HEK293 (cell line): ENCODE data around the gene METAP1.

Experiments
- CTCF ChIA-PET: fragments of 350-600 bp; formaldehyde crosslinking; extraction: SDS; loops from one replicate; lab custom pipeline; 2021; ENCODE audit warnings: antibody characterized with exemption; lab: Yijun Ruan, JAX
- POLR2A ChIA-PET: fragments of 300-600 bp; formaldehyde crosslinking; extraction: SDS; loops from one replicate; lab custom pipeline; 2020; ENCODE audit warnings: antibody characterized with exemption, inconsistent platforms; lab: Yijun Ruan, JAX
- H3K27ac ChIP-seq: fragments of 200-500 bp; sonication (Bioruptor generic); 2 replicates; pipeline ENCODE4 v1.5.1; 2014; ENCODE audit warnings: low read depth, low read length, control low read depth, inconsistent platforms; ENCODE audit errors: extremely low read depth
- H3K36me3 ChIP-seq, 2 experiments: fragments of 200-500 bp in 1 of 2; sonication (Bioruptor generic) in 1 of 2; 1 replicate in 1 of 2; 2 replicates in 1 of 2; pipeline ENCODE4 v1.5.1; 2014 to 2017; ENCODE audit warnings: inconsistent platforms in 2 of 2, low read length in 2 of 2; ENCODE audit not compliant: control insufficient read depth in 2 of 2, insufficient read depth in 1 of 2
- H3K4me1 ChIP-seq: fragments of 200-500 bp; sonication (Bioruptor generic); 2 replicates; pipeline ENCODE4 v1.5.1; 2014; ENCODE audit warnings: mild to moderate bottlenecking, low read length, inconsistent platforms; ENCODE audit not compliant: control insufficient read depth, insufficient read depth
- H3K4me3 ChIP-seq: 2 replicates; pipeline ENCODE4 v1.5.1; 2011; ENCODE audit warnings: low read depth, mild to moderate bottlenecking, control low read depth, low read length, moderate library complexity
- H3K9me3 ChIP-seq: fragments of 200-500 bp; sonication (Bioruptor generic); 2 replicates; pipeline ENCODE4 v1.5.1; 2014; ENCODE audit warnings: low read depth, low read length, inconsistent platforms; ENCODE audit not compliant: control insufficient read depth, insufficient read depth
- AEBP2 ChIP-seq: fragments of 450-650 bp; formaldehyde crosslinking; IDR thresholded peaks from 2 replicates; pipeline ENCODE4 v1.5.1; 2016; ENCODE audit warnings: missing biosample characterization, missing genetic modification characterization, borderline replicate concordance
- HOXC10 ChIP-seq: sonication (generic); formaldehyde crosslinking; IDR thresholded peaks from 2 replicates; pipeline ENCODE4 v1.8.1; 2023; ENCODE audit warnings: mild to moderate bottlenecking, missing genetic modification reagents
- YY1 ChIP-seq: fragments of 450-650 bp; formaldehyde crosslinking; IDR thresholded peaks from 2 replicates; pipeline ENCODE4 v1.5.1; 2018; ENCODE audit warnings: missing biosample characterization, missing genetic modification characterization
- ZFP69B ChIP-seq: fragments of 450-650 bp; formaldehyde crosslinking; IDR thresholded peaks from 2 replicates; pipeline ENCODE4 v1.5.1; 2016; ENCODE audit warnings: missing biosample characterization, missing genetic modification characterization
- ZNF10 ChIP-seq: fragments of 450-650 bp; formaldehyde crosslinking; IDR thresholded peaks from 2 replicates; pipeline ENCODE4 v1.5.1; 2017; ENCODE audit warnings: missing biosample characterization, missing genetic modification characterization
- ZNF175 ChIP-seq: fragments of 450-650 bp; formaldehyde crosslinking; IDR thresholded peaks from 2 replicates; pipeline ENCODE4 v1.5.1; 2016; ENCODE audit warnings: missing biosample characterization, missing genetic modification characterization
- ZNF19 ChIP-seq: fragments of 450-650 bp; formaldehyde crosslinking; IDR thresholded peaks from 2 replicates; pipeline ENCODE4; 2016; ENCODE audit warnings: missing biosample characterization, missing genetic modification characterization, low read depth
- ZNF433 ChIP-seq: fragments of 450-650 bp; formaldehyde crosslinking; IDR thresholded peaks from 2 replicates; pipeline ENCODE4 v1.5.1; 2016; ENCODE audit warnings: missing biosample characterization, missing genetic modification characterization, low read depth
- ZNF549 ChIP-seq: fragments of 450-650 bp; IDR thresholded peaks from 2 replicates; pipeline ENCODE4 v1.5.1; 2018; ENCODE audit warnings: missing biosample characterization, missing genetic modification characterization, mild to moderate bottlenecking, inconsistent platforms, moderate library complexity
- ZNF596 ChIP-seq: fragments of 450-650 bp; IDR thresholded peaks from 2 replicates; pipeline ENCODE4 v1.5.0; 2018; ENCODE audit warnings: missing biosample characterization, mild to moderate bottlenecking, missing genetic modification characterization, moderate library complexity
- ZNF621 ChIP-seq: fragments of 450-650 bp; formaldehyde crosslinking; IDR thresholded peaks from 2 replicates; pipeline ENCODE4 v1.5.1; 2017; ENCODE audit warnings: missing biosample characterization, missing genetic modification characterization
- ZNF707 ChIP-seq: fragments of 450-650 bp; formaldehyde crosslinking; IDR thresholded peaks from 2 replicates; pipeline ENCODE4 v1.5.1; 2016; ENCODE audit warnings: missing biosample characterization, missing genetic modification characterization
- TF ChIP-seq, protein P1 (sequence below): fragments of 450-650 bp; formaldehyde crosslinking; IDR thresholded peaks from 2 replicates; pipeline ENCODE4 v1.5.1; 2016; ENCODE audit warnings: missing biosample characterization, missing genetic modification characterization
- TF ChIP-seq, protein P2 (sequence below): fragments of 450-650 bp; formaldehyde crosslinking; IDR thresholded peaks from 2 replicates; pipeline ENCODE4 v1.5.1; 2016; ENCODE audit warnings: missing biosample characterization, missing genetic modification characterization
- TF ChIP-seq, protein P3 (sequence below): fragments of 450-650 bp; formaldehyde crosslinking; IDR thresholded peaks from 2 replicates; pipeline ENCODE4 v1.5.1; 2016; ENCODE audit warnings: missing biosample characterization, missing genetic modification characterization
- TF ChIP-seq, protein P4 (sequence below): fragments of 450-650 bp; formaldehyde crosslinking; IDR thresholded peaks from 2 replicates; pipeline ENCODE4 v1.5.1; 2016; ENCODE audit warnings: missing biosample characterization, missing genetic modification characterization, borderline replicate concordance

Gene METAP1

GRCh38 chr4:99027304-99027703, 31.8 kb downstream of the METAP1 start (continued):
- TF ChIP-seq YY1 (tag by site-specific recombination), result no peak

GRCh38 chr4:99028187-99028586, 32.7 kb downstream of the METAP1 start:
- POLR2A ChIA-PET, result no interaction called here
- CTCF ChIA-PET, result no interaction called here
- no peak overlapping the region for H3K4me3 ChIP-seq
- H3K9me3 ChIP-seq, result no peaks in the 10 kb centered on the region
- no peaks in the 10 kb centered on the region for H3K4me1 ChIP-seq
- peaks cover 0 to 7% of the 10 kb centered on the region in 2 experiments; a peak in 1 of 3 replicates for H3K36me3 ChIP-seq
- no peak for TF ChIP-seq ZNF19 (tag by site-specific recombination)
- TF ChIP-seq, protein P1, sequence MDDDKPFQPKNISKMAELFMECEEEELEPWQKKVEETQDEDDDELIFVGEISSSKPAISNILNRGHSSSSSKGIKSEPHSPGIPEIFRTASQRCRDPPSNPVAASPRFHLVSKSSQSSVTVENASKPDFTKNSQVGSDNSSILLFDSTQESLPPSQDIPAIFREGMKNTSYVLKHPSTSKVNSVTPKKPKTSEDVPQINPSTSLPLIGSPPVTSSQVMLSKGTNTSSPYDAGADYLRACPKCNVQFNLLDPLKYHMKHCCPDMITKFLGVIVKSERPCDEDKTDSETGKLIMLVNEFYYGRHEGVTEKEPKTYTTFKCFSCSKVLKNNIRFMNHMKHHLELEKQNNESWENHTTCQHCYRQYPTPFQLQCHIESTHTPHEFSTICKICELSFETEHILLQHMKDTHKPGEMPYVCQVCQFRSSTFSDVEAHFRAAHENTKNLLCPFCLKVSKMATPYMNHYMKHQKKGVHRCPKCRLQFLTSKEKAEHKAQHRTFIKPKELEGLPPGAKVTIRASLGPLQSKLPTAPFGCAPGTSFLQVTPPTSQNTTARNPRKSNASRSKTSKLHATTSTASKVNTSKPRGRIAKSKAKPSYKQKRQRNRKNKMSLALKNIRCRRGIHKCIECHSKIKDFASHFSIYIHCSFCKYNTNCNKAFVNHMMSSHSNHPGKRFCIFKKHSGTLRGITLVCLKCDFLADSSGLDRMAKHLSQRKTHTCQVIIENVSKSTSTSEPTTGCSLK (tag by site-specific recombination), result no peak
- no peak for TF ChIP-seq HOXC10 (CRISPR knock-in tag)
- no peak for TF ChIP-seq AEBP2 (tag by site-specific recombination)
- TF ChIP-seq, protein P2, sequence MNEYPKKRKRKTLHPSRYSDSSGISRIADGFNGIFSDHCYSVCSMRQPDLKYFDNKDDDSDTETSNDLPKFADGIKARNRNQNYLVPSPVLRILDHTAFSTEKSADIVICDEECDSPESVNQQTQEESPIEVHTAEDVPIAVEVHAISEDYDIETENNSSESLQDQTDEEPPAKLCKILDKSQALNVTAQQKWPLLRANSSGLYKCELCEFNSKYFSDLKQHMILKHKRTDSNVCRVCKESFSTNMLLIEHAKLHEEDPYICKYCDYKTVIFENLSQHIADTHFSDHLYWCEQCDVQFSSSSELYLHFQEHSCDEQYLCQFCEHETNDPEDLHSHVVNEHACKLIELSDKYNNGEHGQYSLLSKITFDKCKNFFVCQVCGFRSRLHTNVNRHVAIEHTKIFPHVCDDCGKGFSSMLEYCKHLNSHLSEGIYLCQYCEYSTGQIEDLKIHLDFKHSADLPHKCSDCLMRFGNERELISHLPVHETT (tag by site-specific recombination), result no peak
- TF ChIP-seq ZNF707, result no peak
- TF ChIP-seq ZNF549 (tag by site-specific recombination), result no peak
- TF ChIP-seq, protein P3, sequence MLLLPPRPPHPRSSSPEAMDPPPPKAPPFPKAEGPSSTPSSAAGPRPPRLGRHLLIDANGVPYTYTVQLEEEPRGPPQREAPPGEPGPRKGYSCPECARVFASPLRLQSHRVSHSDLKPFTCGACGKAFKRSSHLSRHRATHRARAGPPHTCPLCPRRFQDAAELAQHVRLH, result no peak
- TF ChIP-seq ZNF621 (tag by site-specific recombination), result no peak
- no peak for TF ChIP-seq ZNF433 (tag by site-specific recombination)
- TF ChIP-seq ZFP69B, result no peak
- TF ChIP-seq, protein P4, sequence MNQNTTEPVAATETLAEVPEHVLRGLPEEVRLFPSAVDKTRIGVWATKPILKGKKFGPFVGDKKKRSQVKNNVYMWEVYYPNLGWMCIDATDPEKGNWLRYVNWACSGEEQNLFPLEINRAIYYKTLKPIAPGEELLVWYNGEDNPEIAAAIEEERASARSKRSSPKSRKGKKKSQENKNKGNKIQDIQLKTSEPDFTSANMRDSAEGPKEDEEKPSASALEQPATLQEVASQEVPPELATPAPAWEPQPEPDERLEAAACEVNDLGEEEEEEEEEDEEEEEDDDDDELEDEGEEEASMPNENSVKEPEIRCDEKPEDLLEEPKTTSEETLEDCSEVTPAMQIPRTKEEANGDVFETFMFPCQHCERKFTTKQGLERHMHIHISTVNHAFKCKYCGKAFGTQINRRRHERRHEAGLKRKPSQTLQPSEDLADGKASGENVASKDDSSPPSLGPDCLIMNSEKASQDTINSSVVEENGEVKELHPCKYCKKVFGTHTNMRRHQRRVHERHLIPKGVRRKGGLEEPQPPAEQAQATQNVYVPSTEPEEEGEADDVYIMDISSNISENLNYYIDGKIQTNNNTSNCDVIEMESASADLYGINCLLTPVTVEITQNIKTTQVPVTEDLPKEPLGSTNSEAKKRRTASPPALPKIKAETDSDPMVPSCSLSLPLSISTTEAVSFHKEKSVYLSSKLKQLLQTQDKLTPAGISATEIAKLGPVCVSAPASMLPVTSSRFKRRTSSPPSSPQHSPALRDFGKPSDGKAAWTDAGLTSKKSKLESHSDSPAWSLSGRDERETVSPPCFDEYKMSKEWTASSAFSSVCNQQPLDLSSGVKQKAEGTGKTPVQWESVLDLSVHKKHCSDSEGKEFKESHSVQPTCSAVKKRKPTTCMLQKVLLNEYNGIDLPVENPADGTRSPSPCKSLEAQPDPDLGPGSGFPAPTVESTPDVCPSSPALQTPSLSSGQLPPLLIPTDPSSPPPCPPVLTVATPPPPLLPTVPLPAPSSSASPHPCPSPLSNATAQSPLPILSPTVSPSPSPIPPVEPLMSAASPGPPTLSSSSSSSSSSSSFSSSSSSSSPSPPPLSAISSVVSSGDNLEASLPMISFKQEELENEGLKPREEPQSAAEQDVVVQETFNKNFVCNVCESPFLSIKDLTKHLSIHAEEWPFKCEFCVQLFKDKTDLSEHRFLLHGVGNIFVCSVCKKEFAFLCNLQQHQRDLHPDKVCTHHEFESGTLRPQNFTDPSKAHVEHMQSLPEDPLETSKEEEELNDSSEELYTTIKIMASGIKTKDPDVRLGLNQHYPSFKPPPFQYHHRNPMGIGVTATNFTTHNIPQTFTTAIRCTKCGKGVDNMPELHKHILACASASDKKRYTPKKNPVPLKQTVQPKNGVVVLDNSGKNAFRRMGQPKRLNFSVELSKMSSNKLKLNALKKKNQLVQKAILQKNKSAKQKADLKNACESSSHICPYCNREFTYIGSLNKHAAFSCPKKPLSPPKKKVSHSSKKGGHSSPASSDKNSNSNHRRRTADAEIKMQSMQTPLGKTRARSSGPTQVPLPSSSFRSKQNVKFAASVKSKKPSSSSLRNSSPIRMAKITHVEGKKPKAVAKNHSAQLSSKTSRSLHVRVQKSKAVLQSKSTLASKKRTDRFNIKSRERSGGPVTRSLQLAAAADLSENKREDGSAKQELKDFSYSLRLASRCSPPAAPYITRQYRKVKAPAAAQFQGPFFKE, result no peak
- no peak for TF ChIP-seq ZNF596 (tag by site-specific recombination)
- TF ChIP-seq ZNF10 (tag by site-specific recombination), result no peak
- no peak for TF ChIP-seq ZNF175 (tag by site-specific recombination)
- H3K27ac ChIP-seq, result no peak overlapping the region
